ENCODE measurements around the gene HTR4.
"Not testable (repeated sequence)": the region's sequence is repeated elsewhere in the genome, so short reads cannot be mapped to it uniquely, and the experiment has no call there.

HTR4 gene, protein sequence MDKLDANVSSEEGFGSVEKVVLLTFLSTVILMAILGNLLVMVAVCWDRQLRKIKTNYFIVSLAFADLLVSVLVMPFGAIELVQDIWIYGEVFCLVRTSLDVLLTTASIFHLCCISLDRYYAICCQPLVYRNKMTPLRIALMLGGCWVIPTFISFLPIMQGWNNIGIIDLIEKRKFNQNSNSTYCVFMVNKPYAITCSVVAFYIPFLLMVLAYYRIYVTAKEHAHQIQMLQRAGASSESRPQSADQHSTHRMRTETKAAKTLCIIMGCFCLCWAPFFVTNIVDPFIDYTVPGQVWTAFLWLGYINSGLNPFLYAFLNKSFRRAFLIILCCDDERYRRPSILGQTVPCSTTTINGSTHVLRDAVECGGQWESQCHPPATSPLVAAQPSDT

GRCh38 chr5:148653836-148654781 is at the start of gene HTR4:
TSS of gene HTR4 (minus strand) at chr5:148654527. CDS start at chr5:148637014, 17,513 bp downstream.
- DNase-seq (ENCODE audit: low spot score) = no peak

DNA sequence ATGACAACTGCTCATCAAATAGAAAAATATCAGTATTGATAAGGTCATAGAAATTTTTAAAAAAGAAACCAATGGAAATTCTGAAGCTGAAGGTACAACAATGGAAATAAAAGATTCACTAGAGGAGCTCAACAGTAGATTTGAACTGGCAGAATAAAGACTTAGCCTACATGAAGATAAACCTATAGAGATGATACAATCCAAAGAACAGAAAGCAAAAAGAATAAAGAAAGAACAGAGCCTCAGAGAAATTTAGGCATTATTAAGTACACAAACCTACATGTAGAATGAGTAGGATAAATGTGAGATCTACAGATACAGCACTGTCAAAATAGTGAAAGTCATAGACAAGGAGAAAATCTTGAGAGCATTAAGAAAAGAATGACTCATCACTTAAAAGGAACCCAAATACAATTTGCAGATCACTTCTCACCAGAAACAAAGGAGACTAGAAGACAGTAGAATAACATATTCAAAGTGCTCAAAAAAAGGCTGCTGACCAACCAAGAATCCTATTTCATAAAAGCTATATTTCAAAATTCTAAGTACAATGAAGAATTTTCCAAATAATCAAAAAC is 47.8 kb upstream of the HTR4 start:
- DNase-seq (ENCODE audit: low spot score) = no peak

GRCh38 chr5:148699028-148699427 is 44.7 kb upstream of the HTR4 start:
- DNase-seq (ENCODE audit: low spot score) = no peak

- DNase-seq (ENCODE audit: low spot score) = no peak
These were observed 43.5 kb upstream of the HTR4 start for GRCh38 chr5:148697809-148698196.

- no peak for DNase-seq (ENCODE audit: low spot score)
These were observed 43.0 kb upstream of the HTR4 start for GRCh38 chr5:148697180-148697808.

- DNase-seq (ENCODE audit: low spot score) = no peak
These were observed 42.1 kb upstream of the HTR4 start for GRCh38 chr5:148696187-148697036.

- DNase-seq (ENCODE audit: low spot score) = no peak
These were observed 36.6 kb upstream of the HTR4 start for GRCh38 chr5:148690945-148691344.

DNA sequence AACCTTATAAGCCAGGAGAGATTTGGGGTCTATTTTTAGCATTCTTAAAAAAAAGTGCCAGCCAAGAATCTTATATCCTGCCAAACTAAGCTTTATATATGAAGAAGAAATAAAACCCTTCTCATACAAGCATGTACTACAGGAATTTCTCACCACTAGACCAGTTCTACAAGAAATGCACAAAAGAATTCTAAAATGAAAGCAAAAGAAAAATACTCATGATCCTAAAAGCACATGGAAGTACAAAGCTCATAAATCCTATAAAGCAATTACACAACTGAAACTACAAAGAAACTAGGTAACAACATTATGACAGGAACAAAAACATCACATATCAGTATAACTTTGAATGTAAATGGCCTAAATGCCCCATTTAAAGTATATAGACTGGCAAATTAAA is 34.5 kb upstream of the HTR4 start:
- DNase-seq (ENCODE audit: low spot score) = no peak

DNA sequence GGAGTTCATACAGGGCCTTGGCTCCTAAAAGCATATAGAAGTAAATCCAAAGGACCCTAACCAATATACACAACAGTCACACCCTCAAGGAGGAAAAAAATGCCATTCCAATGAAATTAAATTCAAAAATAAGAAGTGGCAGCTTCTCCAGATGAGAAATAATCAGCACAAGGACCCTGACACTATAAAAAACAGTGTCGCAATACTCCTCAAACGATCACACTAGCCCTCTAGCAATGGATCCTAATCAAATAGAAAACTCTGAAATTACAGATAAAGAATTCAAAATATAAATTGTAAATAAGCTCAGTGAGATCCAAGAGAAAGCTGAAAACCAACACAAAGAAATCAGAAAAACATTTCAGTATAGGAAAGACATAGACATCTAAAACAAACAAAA is 33.5 kb upstream of the HTR4 start:
- DNase-seq (ENCODE audit: low spot score) = no peak

GRCh38 chr5:148687427-148687826 is 33.1 kb upstream of the HTR4 start:
- no peak for DNase-seq (ENCODE audit: low spot score)

- no peak for DNase-seq (ENCODE audit: low spot score)
These were observed 32.3 kb upstream of the HTR4 start for GRCh38 chr5:148686660-148687059.

DNA sequence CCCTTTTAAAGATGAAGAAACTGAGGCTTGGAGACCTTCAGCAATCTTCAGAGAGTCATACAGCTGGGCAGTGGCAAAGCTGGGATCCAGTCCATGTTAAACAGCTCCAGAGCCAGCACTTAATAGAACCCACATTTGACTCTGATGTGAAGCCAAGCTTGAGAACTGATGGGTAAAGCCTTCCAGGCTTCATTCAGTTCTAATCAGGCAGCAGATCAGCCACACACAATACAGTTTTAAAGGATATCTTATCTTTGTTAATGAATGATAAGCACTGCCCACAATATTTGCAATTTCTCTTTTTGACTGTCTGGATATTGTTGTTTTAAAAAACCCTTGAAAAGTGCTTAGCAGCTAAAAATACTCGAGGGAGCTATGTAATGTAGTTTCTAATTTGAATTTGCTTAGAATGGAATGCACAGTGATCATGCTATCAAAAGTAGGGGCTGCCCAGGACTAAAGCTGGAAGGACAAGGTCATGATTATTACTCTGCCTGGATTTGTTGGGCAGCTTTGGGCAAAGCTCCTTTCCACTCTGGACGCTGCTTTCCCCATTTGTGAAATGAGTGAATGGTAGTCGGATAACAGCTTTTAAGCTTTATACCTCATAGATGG is 31.3 kb upstream of the HTR4 start:
- DNase-seq (ENCODE audit: low spot score) = no peak

DNA sequence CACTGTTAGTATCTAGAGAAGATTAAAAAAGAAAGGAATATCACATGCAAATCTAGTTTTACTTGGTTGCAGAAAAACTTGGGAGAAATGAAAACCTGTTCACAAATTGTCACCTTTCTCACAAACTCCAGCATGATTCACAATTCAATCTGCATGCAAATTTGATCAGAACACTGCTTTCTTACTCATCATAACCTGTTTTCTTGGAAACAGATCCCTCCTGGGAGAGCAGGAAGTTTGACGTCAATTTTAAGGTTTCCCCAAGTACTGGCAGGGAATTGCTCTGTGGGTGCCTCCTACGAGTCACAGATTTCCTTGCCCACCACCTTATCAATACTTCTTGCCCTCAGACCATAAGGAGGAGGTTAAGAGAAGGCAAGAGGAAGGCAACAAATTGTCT is 30.2 kb upstream of the HTR4 start:
- DNase-seq (ENCODE audit: low spot score) = no peak

GRCh38 chr5:148683651-148684050 is 29.3 kb upstream of the HTR4 start:
- DNase-seq (ENCODE audit: low spot score) = no peak

DNA sequence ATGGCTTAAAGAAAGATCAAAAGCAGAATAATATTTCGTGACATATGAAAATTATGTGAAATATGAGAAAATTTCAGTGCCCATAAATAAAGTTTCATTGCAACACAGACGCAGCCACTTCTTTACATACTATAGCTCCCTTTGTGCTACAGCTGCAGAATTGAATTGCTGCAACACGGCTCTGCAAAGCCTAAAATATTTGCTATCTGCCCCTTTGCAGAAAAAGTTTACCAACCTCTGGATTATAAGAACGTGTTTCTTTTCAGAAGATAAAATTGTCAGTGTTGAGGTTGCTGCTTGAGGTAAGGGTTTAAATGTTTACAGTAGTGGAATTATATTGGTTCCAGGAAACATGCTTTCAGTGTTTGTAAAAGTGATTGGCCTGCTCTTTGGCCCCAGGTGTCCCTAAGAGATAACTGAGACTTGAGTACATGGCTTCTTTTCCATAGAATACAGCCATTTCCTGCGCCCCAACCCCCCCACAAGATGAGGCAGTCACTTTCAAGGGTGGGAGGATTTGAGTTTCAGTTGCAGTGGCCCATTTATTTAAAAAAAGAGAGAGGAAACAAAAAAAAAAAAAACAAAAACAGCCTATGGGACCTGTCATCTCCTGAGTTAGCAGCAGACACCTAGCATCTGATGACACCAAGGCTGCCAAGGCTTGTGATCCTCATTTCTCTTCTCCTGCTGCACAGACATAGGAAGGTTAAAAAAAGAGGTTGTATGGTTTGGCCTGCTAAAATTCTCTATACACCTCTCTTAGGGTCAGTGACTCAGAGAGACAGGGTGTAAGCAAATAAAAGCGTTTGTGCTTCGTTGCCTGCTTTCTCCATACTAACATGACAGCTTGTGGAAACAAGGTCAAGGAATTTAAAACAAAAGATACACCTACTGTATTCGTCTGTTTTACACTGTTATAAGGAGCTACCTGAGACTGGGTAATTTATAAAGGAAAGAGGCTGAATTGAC is 28.0 kb upstream of the HTR4 start:
- DNase-seq (ENCODE audit: low spot score) = no peak

DNA sequence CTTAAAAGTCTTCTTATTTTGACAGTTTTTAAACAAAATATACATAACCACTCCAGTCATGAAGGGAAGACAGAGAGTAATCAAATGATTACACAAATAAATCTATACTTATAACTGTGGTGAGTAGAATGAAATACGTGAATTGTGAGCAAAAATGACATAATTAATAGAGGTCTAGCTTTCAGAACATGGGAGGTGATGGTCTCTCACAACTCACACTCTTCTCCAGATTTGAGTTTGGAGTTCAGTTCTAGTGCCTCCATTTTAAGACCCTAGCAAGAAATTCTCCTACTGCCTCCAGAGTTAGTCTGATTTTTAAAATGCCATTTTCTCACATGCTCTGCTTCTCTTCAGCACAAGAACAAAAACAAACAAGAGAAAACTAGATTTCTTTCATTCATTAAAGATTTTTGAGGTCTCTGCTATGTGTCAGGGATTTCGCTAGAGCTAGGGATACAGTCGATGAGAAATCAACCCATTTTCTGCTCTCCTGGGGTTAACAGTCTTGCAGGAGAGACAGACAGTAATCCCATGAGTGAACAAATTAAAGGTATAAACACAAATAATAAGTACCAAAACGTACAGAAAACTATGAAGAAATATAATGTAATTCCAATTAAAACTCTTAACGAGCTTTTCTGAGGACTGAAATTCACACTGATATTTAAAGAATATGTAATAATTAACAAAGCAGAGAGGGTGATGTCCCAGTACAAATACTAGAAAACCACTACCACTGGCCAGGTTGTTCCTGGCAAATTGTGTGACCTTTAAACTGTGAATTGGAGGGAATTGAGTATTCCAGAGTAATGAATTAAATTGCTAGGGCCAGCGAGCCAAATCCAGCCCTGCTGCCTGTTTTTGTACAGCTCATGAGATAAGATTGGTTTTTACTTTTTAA is 27.1 kb upstream of the HTR4 start:
- DNase-seq (ENCODE audit: low spot score) = no peak

- not testable (repeated sequence) for DNase-seq (ENCODE audit: low spot score)
These were observed 19.4 kb upstream of the HTR4 start for GRCh38 chr5:148673704-148674103.

DNA sequence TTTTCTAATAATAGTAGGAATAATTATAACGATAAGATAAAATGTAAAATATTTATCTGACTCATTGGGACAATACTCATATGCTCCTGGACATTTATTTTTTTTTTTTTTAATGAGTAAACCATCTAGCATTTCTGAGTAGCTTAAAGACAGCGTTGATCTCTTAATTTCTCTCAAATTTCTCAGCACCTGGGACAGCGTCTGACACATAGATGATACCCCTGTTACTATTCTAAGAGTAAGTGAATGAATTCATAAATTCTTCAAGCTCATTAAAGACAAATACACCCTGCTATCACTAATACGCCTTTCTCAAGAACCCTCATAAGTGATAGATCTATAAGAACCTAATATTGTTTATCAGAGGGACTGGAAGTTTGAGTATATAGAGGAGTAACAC is 12.0 kb upstream of the HTR4 start:
- no peak for DNase-seq (ENCODE audit: low spot score)

DNA sequence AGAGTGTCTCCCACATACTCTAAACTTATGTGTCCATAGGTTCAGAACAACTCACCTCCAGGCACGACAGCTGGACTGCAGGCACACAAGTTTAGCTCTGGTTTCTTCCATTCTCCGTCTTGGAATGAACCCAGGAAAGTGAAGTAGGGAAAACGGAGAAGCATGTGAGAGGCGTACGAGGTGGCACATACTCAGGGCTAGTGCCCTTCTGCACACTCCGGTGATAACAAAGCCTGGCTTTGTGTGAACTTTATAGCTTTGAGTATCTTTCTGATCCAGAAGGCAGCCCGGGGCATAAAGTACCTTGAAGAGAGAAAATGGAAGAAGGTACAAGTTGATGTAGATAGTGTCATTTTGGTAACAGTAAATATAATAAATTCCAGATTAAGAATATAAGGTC is 11.1 kb upstream of the HTR4 start:
- DNase-seq (ENCODE audit: low spot score) = no peak

Data from hematopoietic multipotent progenitor cell treated with erythropoietin and hydrocortisone succinate and interleukin-3 and kit ligand, for 17 days (in vitro differentiated cells).